HepG2 (cell line): ENCODE results near the gene PIP4K2B. TPM values are rescaled to one million over a fixed set of nuclear protein-coding genes. Genes with fewer than 3 reads are reported as not detected.

Source experiments
- ASH2L ChIP-seq: fragments of 300-600, 200-600 bp; sonication (generic); IDR thresholded peaks from 2 replicates; pipeline ENCODE4 v1.7.0; 2017; ENCODE audit warnings: low read depth, mild to moderate bottlenecking, moderate library complexity, mixed read lengths, low read length; ENCODE audit not compliant: insufficient read length
- FOSL2 ChIP-seq: sonication (generic); formaldehyde crosslinking; IDR thresholded peaks from 2 replicates; pipeline ENCODE4 v1.4.0; 2020; ENCODE audit warnings: missing genetic modification reagents
- FOXM1 ChIP-seq: sonication (generic); formaldehyde crosslinking; IDR thresholded peaks from 2 replicates; pipeline ENCODE4 v1.5.0; 2020; ENCODE audit warnings: missing genetic modification reagents
- JUND ChIP-seq: sonication (generic); formaldehyde crosslinking; IDR thresholded peaks from 2 replicates; pipeline ENCODE4 v1.8.0; 2022; ENCODE audit warnings: mild to moderate bottlenecking, missing genetic modification reagents
- NR1H2 ChIP-seq: sonication (generic); formaldehyde crosslinking; IDR thresholded peaks from 2 replicates; pipeline ENCODE4 v1.8.1; 2022; ENCODE audit warnings: low read depth, missing genetic modification reagents, borderline replicate concordance
- PAX8 ChIP-seq: sonication (generic); formaldehyde crosslinking; IDR thresholded peaks from 2 replicates; pipeline ENCODE4 v1.8.0; 2022; ENCODE audit warnings: mild to moderate bottlenecking, missing genetic modification reagents, borderline replicate concordance
- POLR2A ChIP-seq, 2 experiments: IDR thresholded peaks; 2 replicates each; pipeline ENCODE4 v1.6.1; 2011; ENCODE audit warnings: low read depth in 2 of 2, low read length in 2 of 2, mild to moderate bottlenecking in 1 of 2, moderate library complexity in 1 of 2; ENCODE audit not compliant: insufficient read depth in 1 of 2
- POLR2AphosphoS5 ChIP-seq: IDR thresholded peaks from 2 replicates; pipeline ENCODE4 v1.6.1; 2012; ENCODE audit warnings: low read depth, low read length
- SUZ12 ChIP-seq: fragments of 150-350 bp; IDR thresholded peaks from 2 replicates; pipeline ENCODE4 v1.6.1; 2014; ENCODE audit warnings: low read depth, low read length
- TSC22D2 ChIP-seq: sonication (generic); formaldehyde crosslinking; IDR thresholded peaks from 2 replicates; pipeline ENCODE4 v1.5.1; 2020; ENCODE audit warnings: missing genetic modification reagents, mild to moderate bottlenecking, borderline replicate concordance
- ZKSCAN1 ChIP-seq: fragments of 150-350 bp; IDR thresholded peaks from 2 replicates; pipeline ENCODE4 v1.6.1; 2014; ENCODE audit warnings: low read length
- ZNF331 ChIP-seq: sonication (generic); formaldehyde crosslinking; IDR thresholded peaks from 2 replicates; pipeline ENCODE4 v1.4.0; 2020; ENCODE audit warnings: missing genetic modification reagents
- ZNF451 ChIP-seq: sonication (generic); formaldehyde crosslinking; IDR thresholded peaks from 2 replicates; pipeline ENCODE4 v1.5.0; 2020; ENCODE audit warnings: mild to moderate bottlenecking, missing genetic modification reagents
- ZNF569 ChIP-seq: sonication (generic); formaldehyde crosslinking; IDR thresholded peaks from 2 replicates; pipeline ENCODE4 v1.5.0; 2020; ENCODE audit warnings: mild to moderate bottlenecking, missing genetic modification reagents, moderate library complexity, borderline replicate concordance
- polyA plus RNA-seq, 8 experiments: library from polyadenylated mRNA; depleted of rRNA in 3 of 8; stranded (reverse) in 7 of 8; unstranded in 1 of 8; fragments of >200 nt; fragmentation: Illumina TruSeq in 4 of 8; extraction: Trizol in 4 of 8; gene quantifications; 2 replicates each; pipeline versions ENCODE4 v1.2.1 to v1.2.3, GENCODE V29; 2011 to 2016; ENCODE audit warnings: low read depth in 4 of 8, missing spikeins in 1 of 8, mixed read lengths in 1 of 8; ENCODE audit not compliant: insufficient read depth in 1 of 8
- total RNA-seq, 5 experiments: library from RNA; depleted of rRNA; stranded (reverse); fragments of >200 nt; fragmentation: Illumina TruSeq; extraction: Trizol; gene quantifications; 2 replicates each; pipeline ENCODE4 v1.2.3, GENCODE V29; 2016; ENCODE audit warnings: low read depth in 1 of 5
- TF ChIP-seq, protein P1 (sequence below): sonication (generic); formaldehyde crosslinking; IDR thresholded peaks from 2 replicates; pipeline ENCODE4 v1.4.0; 2020; ENCODE audit warnings: missing genetic modification reagents, borderline replicate concordance
- TF ChIP-seq, protein P2 (sequence below): sonication (generic); formaldehyde crosslinking; IDR thresholded peaks from 2 replicates; pipeline ENCODE4 v1.4.0; 2020; ENCODE audit warnings: mild to moderate bottlenecking, missing genetic modification reagents
- TF ChIP-seq, protein P3 (sequence below): sonication (generic); formaldehyde crosslinking; IDR thresholded peaks from 2 replicates; pipeline ENCODE4 v1.8.0; 2022; ENCODE audit warnings: mild to moderate bottlenecking, missing genetic modification reagents, borderline replicate concordance
- TF ChIP-seq, protein P4 (sequence below): sonication (generic); formaldehyde crosslinking; IDR thresholded peaks from 2 replicates; pipeline ENCODE4 v1.5.0; 2020; ENCODE audit warnings: mild to moderate bottlenecking, missing genetic modification reagents

Gene PIP4K2B
- total and polyA plus RNA-seq, 2 of the 13 experiments (the other 11 are each of a cell fraction or from before 2014, with no cell fraction given) = 20.4 to 54.0 TPM

DNA sequence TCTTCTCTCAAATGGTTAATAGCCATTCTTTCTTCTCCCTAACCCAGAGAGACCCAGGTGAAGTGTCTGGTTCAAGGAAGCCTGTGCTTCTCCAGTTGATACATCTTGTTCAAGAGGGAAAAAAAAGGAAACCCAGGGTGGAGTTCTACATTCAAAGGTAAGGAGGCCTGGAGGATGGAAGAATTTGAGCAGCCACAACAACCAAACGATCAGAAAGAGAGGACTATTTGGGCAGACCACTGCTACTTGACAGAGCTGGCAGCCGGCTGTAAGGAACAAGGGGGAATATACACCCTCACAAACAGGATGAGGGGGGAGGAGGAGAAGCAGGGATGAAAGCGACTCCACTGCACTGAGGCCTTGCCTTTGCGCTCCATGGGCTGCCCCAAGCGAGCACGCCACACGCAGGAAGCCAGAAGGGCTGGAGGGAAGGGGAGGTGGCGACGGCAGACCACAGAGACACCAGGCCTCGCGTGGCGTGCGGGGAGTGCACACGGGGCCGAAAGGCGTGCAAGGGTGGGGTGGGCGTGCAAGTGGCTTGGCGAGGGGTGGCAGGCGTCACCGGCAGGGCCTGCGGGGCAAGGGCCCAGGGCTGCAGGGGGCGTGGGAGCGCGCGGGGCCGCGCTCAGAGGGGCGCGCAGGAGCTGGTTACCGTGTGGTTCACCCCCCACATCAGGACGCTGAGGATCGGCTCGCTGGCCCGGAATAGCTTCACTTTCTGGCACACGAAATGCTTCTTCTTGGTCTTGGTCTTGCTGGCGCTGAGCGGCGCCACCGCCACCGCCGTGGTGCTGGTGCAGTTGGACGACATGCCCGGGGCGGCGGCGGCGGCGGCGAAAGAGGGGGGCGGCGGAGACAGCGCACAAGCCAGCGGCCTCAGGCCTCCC lies 499 bp downstream of the PIP4K2B start (continued):
- TF ChIP-seq, protein P1, sequence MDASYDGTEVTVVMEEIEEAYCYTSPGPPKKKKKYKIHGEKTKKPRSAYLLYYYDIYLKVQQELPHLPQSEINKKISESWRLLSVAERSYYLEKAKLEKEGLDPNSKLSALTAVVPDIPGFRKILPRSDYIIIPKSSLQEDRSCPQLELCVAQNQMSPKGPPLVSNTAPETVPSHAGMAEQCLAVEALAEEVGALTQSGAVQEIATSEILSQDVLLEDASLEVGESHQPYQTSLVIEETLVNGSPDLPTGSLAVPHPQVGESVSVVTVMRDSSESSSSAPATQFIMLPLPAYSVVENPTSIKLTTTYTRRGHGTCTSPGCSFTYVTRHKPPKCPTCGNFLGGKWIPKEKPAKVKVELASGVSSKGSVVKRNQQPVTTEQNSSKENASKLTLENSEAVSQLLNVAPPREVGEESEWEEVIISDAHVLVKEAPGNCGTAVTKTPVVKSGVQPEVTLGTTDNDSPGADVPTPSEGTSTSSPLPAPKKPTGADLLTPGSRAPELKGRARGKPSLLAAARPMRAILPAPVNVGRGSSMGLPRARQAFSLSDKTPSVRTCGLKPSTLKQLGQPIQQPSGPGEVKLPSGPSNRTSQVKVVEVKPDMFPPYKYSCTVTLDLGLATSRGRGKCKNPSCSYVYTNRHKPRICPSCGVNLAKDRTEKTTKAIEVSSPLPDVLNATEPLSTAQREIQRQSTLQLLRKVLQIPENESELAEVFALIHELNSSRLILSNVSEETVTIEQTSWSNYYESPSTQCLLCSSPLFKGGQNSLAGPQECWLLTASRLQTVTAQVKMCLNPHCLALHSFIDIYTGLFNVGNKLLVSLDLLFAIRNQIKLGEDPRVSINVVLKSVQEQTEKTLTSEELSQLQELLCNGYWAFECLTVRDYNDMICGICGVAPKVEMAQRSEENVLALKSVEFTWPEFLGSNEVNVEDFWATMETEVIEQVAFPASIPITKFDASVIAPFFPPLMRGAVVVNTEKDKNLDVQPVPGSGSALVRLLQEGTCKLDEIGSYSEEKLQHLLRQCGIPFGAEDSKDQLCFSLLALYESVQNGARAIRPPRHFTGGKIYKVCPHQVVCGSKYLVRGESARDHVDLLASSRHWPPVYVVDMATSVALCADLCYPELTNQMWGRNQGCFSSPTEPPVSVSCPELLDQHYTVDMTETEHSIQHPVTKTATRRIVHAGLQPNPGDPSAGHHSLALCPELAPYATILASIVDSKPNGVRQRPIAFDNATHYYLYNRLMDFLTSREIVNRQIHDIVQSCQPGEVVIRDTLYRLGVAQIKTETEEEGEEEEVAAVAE (CRISPR knock-in tag) = no peak
- peak in 1 of 2 experiments; percentile 43; a peak in 2 of 4 replicates for TF ChIP-seq POLR2A (IDR thresholded peaks at IDR 0.05; ENCODE audit: insufficient read depth in 1 of 2, low read depth in 2 of 2, low read length in 2 of 2)
- no peak for TF ChIP-seq ZNF569 (CRISPR knock-in tag)
- TF ChIP-seq ZKSCAN1 = no peak
- no peak for TF ChIP-seq FOSL2
- peak; percentile 57 for TF ChIP-seq JUND (CRISPR knock-in tag)
- TF ChIP-seq ASH2L = peak; percentile 70
- no peak for TF ChIP-seq POLR2AphosphoS5
- TF ChIP-seq SUZ12 = no peak
- no peak for TF ChIP-seq ZNF451 (CRISPR knock-in tag)
- TF ChIP-seq FOXM1 = no peak
- 0 out of 2 replicates have a peak, but pooled peaks have one; percentile 43 for TF ChIP-seq TSC22D2 (CRISPR knock-in tag)
- TF ChIP-seq PAX8 = no peak
- TF ChIP-seq, protein P2, sequence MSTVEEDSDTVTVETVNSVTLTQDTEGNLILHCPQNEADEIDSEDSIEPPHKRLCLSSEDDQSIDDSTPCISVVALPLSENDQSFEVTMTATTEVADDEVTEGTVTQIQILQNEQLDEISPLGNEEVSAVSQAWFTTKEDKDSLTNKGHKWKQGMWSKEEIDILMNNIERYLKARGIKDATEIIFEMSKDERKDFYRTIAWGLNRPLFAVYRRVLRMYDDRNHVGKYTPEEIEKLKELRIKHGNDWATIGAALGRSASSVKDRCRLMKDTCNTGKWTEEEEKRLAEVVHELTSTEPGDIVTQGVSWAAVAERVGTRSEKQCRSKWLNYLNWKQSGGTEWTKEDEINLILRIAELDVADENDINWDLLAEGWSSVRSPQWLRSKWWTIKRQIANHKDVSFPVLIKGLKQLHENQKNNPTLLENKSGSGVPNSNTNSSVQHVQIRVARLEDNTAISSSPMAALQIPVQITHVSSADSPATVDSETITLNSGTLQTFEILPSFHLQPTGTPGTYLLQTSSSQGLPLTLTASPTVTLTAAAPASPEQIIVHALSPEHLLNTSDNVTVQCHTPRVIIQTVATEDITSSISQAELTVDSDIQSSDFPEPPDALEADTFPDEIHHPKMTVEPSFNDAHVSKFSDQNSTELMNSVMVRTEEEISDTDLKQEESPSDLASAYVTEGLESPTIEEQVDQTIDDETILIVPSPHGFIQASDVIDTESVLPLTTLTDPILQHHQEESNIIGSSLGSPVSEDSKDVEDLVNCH = no peak
- TF ChIP-seq, protein P3, sequence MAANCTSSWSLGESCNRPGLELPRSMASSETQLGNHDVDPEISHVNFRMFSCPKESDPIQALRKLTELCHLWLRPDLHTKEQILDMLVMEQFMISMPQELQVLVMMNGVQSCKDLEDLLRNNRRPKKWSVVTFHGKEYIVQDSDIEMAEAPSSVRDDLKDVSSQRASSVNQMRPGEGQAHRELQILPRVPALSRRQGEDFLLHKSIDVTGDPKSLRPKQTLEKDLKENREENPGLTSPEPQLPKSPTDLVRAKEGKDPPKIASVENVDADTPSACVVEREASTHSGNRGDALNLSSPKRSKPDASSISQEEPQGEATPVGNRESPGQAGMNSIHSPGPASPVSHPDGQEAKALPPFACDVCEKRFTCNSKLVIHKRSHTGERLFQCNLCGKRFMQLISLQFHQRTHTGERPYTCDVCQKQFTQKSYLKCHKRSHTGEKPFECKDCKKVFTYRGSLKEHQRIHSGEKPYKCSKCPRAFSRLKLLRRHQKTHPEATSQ (CRISPR knock-in tag) = no peak
- TF ChIP-seq ZNF331 (CRISPR knock-in tag) = 0 out of 2 replicates have a peak, but pooled peaks have one; percentile 42
- no peak; the same call in 1 of the 2 replicates for TF ChIP-seq NR1H2 (CRISPR knock-in tag)
- TF ChIP-seq, protein P4, sequence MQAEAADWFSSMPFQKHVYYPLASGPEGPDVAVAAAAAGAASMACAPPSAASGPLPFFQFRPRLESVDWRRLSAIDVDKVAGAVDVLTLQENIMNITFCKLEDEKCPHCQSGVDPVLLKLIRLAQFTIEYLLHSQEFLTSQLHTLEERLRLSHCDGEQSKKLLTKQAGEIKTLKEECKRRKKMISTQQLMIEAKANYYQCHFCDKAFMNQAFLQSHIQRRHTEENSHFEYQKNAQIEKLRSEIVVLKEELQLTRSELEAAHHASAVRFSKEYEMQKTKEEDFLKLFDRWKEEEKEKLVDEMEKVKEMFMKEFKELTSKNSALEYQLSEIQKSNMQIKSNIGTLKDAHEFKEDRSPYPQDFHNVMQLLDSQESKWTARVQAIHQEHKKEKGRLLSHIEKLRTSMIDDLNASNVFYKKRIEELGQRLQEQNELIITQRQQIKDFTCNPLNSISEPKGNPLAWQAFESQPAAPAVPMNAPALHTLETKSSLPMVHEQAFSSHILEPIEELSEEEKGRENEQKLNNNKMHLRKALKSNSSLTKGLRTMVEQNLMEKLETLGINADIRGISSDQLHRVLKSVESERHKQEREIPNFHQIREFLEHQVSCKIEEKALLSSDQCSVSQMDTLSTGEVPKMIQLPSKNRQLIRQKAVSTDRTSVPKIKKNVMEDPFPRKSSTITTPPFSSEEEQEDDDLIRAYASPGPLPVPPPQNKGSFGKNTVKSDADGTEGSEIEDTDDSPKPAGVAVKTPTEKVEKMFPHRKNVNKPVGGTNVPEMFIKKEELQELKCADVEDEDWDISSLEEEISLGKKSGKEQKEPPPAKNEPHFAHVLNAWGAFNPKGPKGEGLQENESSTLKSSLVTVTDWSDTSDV (CRISPR knock-in tag) = peak; percentile 35; the same call in 1 of the 2 replicates
